ENCODE measurements around the gene AMACR. TPM values are rescaled to one million over a fixed set of nuclear protein-coding genes. Genes with fewer than 3 reads are reported as not detected.

Gene AMACR
- total and polyA plus RNA-seq, 2 of the 13 experiments (the other 11 are each of a cell fraction or from before 2014, with no cell fraction given) = 8.9 to 19.7 TPM

- TF ChIP-seq RFXAP (CRISPR knock-in tag; IDR thresholded peaks at IDR 0.05; ENCODE audit: borderline replicate concordance) (no peak), CHD4 (IDR thresholded peaks at IDR 0.05; ENCODE audit: borderline replicate concordance, low read length) (no peak), ZNF451 (CRISPR knock-in tag; IDR thresholded peaks at IDR 0.05) (no peak), ZNF737 (CRISPR knock-in tag; IDR thresholded peaks at IDR 0.05; ENCODE audit: borderline replicate concordance) (no peak), FOXK1 (CRISPR knock-in tag; IDR thresholded peaks at IDR 0.05; ENCODE audit: borderline replicate concordance, low read depth) (no peak)
Observed at GRCh38 chr5:34026089-34026761, 18.4 kb upstream of the AMACR start (continued).

DNA sequence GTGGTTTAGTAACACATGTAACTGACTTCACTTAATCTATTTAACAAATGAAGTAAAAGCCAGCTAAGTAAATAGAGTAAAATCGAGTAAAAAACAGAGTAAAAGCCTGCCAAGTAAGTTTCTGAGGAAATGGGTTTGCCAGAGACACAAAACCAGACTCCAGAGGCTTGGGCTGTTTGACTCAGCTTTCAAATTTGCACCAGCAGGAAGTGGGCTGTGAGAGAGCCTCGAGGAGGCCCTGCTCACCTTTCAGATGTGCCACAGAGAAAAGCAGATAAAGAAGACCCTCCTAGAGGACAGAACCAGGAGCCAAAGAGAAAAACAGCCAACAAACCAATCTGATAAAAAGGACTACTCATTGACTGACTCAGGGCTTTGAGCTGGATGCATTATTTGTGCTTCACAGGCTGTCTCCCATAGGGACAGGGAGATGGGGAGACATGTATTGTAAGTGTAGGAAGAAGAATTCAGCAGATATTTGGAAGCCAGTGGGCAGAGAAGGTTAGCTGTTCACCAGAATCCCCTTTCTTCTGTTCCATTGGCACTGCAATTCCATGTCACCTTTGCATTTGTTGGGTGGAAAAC is 14.4 kb upstream of the AMACR start:
- ChIA-PET CTCF (ENCODE audit: low intra/inter-chr PET ratio, low total read pairs) (no interaction called here), POLR2A (no interaction called here)
- 65% methylated on average over 2 of the region's 2 CpGs for WGBS (ENCODE audit: low lambda C conversion rate)
- no peaks in the 10 kb centered on the region for H4K20me1 ChIP-seq (ENCODE audit: insufficient read depth, low read length)
- no peak overlapping the region for H3K27ac ChIP-seq (ENCODE audit: extremely low read length, insufficient read depth, low read length)
- no peaks in the 10 kb centered on the region for H3K79me2 ChIP-seq (ENCODE audit: insufficient read depth, low read length)
- peaks cover 0 to 15% of the 10 kb centered on the region in 2 experiments; a peak in 2 of 5 replicates for H3K36me3 ChIP-seq (replicated peaks in 1 of 2; ENCODE audit: control insufficient read depth in 1 of 2, insufficient read depth in 2 of 2, low read length in 2 of 2)
- H2AFZ ChIP-seq (ENCODE audit: low read length) = no peak overlapping the region
- no peak for DNase-seq (ENCODE audit: low spot score)
- intact Hi-C loops (cut with micrococcal nuclease; ENCODE audit: unreplicated experiment) (no loop called here), in situ Hi-C loops (cut with HindIII; ENCODE audit: extremely low pct_ligation_motif_present, low pct_unique_long_range_greater_than_20kb) (no loop called here)
- no peak for FAIRE-seq
- no TSS peak for BruUV-seq (replicated peaks)
- no peak overlapping the region for H3K9ac ChIP-seq (ENCODE audit: insufficient read depth, low read depth, low read length)
- no peak for ATAC-seq
- H3K27me3 ChIP-seq (ENCODE audit: control insufficient read depth in 1 of 2, insufficient read depth in 2 of 2, low read length in 2 of 2) = no peaks in the 10 kb centered on the region
- no peak overlapping the region for H3K4me3 ChIP-seq (replicated peaks in 1 of 3; ENCODE audit: insufficient read depth in 1 of 3, low read depth in 2 of 3, low read length in 3 of 3)
- TF ChIP-seq RELA (CRISPR knock-in tag; IDR thresholded peaks at IDR 0.05) (no peak), TBP (CRISPR knock-in tag; IDR thresholded peaks at IDR 0.05) (no peak), ZSCAN9 (CRISPR knock-in tag; IDR thresholded peaks at IDR 0.05; ENCODE audit: borderline replicate concordance) (no peak), ELK4 (CRISPR knock-in tag; IDR thresholded peaks at IDR 0.05; ENCODE audit: borderline replicate concordance) (no peak), GATA4 (IDR thresholded peaks at IDR 0.05; ENCODE audit: borderline replicate concordance, low read depth) (no peak), NPAS2 (CRISPR knock-in tag; IDR thresholded peaks at IDR 0.05; ENCODE audit: borderline replicate concordance) (no peak), KMT2B (CRISPR knock-in tag; IDR thresholded peaks at IDR 0.05) (no peak), SRSF4 (IDR thresholded peaks at IDR 0.05; ENCODE audit: low read depth, low read length, poor library complexity, severe bottlenecking) (no peak), BRD4 (CRISPR knock-in tag; IDR thresholded peaks at IDR 0.05) (no peak), CBFB (CRISPR knock-in tag; IDR thresholded peaks at IDR 0.05) (no peak), ZNF605 (CRISPR knock-in tag; IDR thresholded peaks at IDR 0.05) (no peak), ZNF883 (CRISPR knock-in tag; IDR thresholded peaks at IDR 0.05; ENCODE audit: not compliant biosample characterization) (no peak), ZNF331 (CRISPR knock-in tag; IDR thresholded peaks at IDR 0.05) (no peak), MEIS2 (CRISPR knock-in tag; IDR thresholded peaks at IDR 0.05) (no peak), ATM (IDR thresholded peaks at IDR 0.05; ENCODE audit: borderline replicate concordance) (no peak)
- TF ChIP-seq, protein P1, sequence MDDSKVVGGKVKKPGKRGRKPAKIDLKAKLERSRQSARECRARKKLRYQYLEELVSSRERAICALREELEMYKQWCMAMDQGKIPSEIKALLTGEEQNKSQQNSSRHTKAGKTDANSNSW (CRISPR knock-in tag; IDR thresholded peaks at IDR 0.05; ENCODE audit: borderline replicate concordance) = no peak
- peaks cover 4% of the 10 kb centered on the region for H3K4me1 ChIP-seq (ENCODE audit: insufficient read depth, low read length)
- H3K4me2 ChIP-seq (ENCODE audit: low read depth, low read length) = no peak overlapping the region
- H3K9me3 ChIP-seq (ENCODE audit: low read length) = no peaks in the 10 kb centered on the region
